AG04450 (cell line): ENCODE results near the gene ATP11A. TPM values are rescaled to one million over a fixed set of nuclear protein-coding genes. Genes with fewer than 3 reads are reported as not detected.

Source experiments
- CTCF ChIA-PET: fragments of 300-600, 350-600 bp; formaldehyde crosslinking; extraction: SDS; loops from one replicate; lab custom pipeline; 2022; ENCODE audit warnings: antibody characterized with exemption, inconsistent platforms; lab: Charles Lee
- POLR2A ChIA-PET: fragments of 350-600 bp; formaldehyde crosslinking; extraction: SDS; loops from one replicate; lab custom pipeline; 2021; ENCODE audit warnings: antibody characterized with exemption, inconsistent platforms; lab: Yijun Ruan, JAX
- DNase-seq: peaks from one replicate; pipeline ENCODE4 v3.0.0-alpha.2; 2011; ENCODE audit warnings: low read depth, low spot score
- H3K27ac ChIP-seq: one replicate; pipeline ENCODE4 v1.5.1; 2012; ENCODE audit warnings: low read depth, low read length, control low read depth
- H3K27me3 ChIP-seq: one replicate; pipeline ENCODE4 v1.6.0; 2012; ENCODE audit warnings: low read length; ENCODE audit not compliant: control insufficient read depth, insufficient read depth
- H3K4me3 ChIP-seq: 2 replicates; pipeline ENCODE4 v1.5.1; 2011; ENCODE audit warnings: mild to moderate bottlenecking, low read depth, low read length, control low read depth
- H3K9me3 ChIP-seq: 2 replicates; pipeline ENCODE4 v1.5.1; 2012; ENCODE audit warnings: low read length; ENCODE audit not compliant: control insufficient read depth, insufficient read depth
- CTCF ChIP-seq: IDR thresholded peaks from 2 replicates; pipeline ENCODE4 v1.5.1; 2011; ENCODE audit warnings: low read depth, low read length, control low read depth, inconsistent platforms
- polyA plus RNA-seq: library from polyadenylated mRNA; depleted of rRNA; stranded (reverse); fragments of >200 nt; gene quantifications from 2 replicates; pipeline ENCODE4 v1.2.3, GENCODE V29; 2011

The ATP11A gene
- polyA plus RNA-seq, 1 experiment, result 5.8 TPM

- CTCF ChIA-PET, result no interaction called here
- H3K4me3 ChIP-seq, result no peak overlapping the region
- DNase-seq, result no peak
- no peak overlapping the region for H3K27ac ChIP-seq
- H3K27me3 ChIP-seq, result no peaks in the 10 kb centered on the region
- H3K9me3 ChIP-seq, result no peaks in the 10 kb centered on the region; the same call in 1 of the 2 replicates
- TF ChIP-seq CTCF, result no peak
- POLR2A ChIA-PET, result no interaction called here
Measured at GRCh38 chr13:112748947-112749735, 59.3 kb downstream of the ATP11A start.

- H3K4me3 ChIP-seq, result no peak overlapping the region
- CTCF ChIA-PET, result interaction anchor here (0.8 kb wide), 1 partner anchor 124 kb away, joined by 3 read pairs; no protein-coding TSS in a partner anchor
- no peaks in the 10 kb centered on the region for H3K27me3 ChIP-seq
- H3K9me3 ChIP-seq, result no peaks in the 10 kb centered on the region; the same call in 1 of the 2 replicates
- no peak for TF ChIP-seq CTCF
- H3K27ac ChIP-seq, result no peak overlapping the region
- no peak for DNase-seq
- POLR2A ChIA-PET, result interaction anchor here (1.3 kb wide), 1 partner anchor 38 kb away, joined by 3 read pairs; no protein-coding TSS in a partner anchor
Measured at GRCh38 chr13:112750570-112750969, 60.7 kb downstream of the ATP11A start.

GRCh38 chr13:112751617-112752016 lies 61.8 kb downstream of the ATP11A start:
- H3K4me3 ChIP-seq, result no peak overlapping the region
- TF ChIP-seq CTCF, result no peak

GRCh38 chr13:112752211-112752610 lies 62.4 kb downstream of the ATP11A start:
- no peak for TF ChIP-seq CTCF
- H3K27me3 ChIP-seq, result no peaks in the 10 kb centered on the region
- no peak overlapping the region for H3K4me3 ChIP-seq
- no peak for DNase-seq
- H3K27ac ChIP-seq, result no peak overlapping the region
- ChIA-PET CTCF (no interaction called here), POLR2A (no interaction called here)
- no peaks in the 10 kb centered on the region; the same call in 1 of the 2 replicates for H3K9me3 ChIP-seq

More at GRCh38 chr13:112751617-112752016, 61.8 kb downstream of the ATP11A start:
- DNase-seq, result no peak
- ChIA-PET CTCF (no interaction called here), POLR2A (interaction anchor here (1.3 kb wide), 1 partner anchor 39 kb away, joined by 3 read pairs; no protein-coding TSS in a partner anchor)
- H3K27ac ChIP-seq, result no peak overlapping the region
- H3K9me3 ChIP-seq, result no peaks in the 10 kb centered on the region; the same call in 1 of the 2 replicates
- H3K27me3 ChIP-seq, result no peaks in the 10 kb centered on the region
